Neural cell (in vitro differentiated cells): ENCODE results near the gene FAM162B. TPM values are rescaled to one million over a fixed set of nuclear protein-coding genes. Genes with fewer than 3 reads are reported as not detected.

Experiments used
- H2AFZ ChIP-seq: fragments of 200-600, 300-800 bp; sonication (generic), shearing (Covaris generic); 2 replicates; pipeline ENCODE4 v1.6.0; 2014; ENCODE audit warnings: low read depth, mild to moderate bottlenecking, antibody characterized with exemption, low read length, moderate library complexity
- H3F3A ChIP-seq: fragments of 200-600 bp; shearing (Covaris generic); 2 replicates; pipeline ENCODE4 v1.6.1; 2016; ENCODE audit warnings: mild to moderate bottlenecking, moderate library complexity, mixed read lengths, antibody characterized with exemption, low read length; ENCODE audit not compliant: insufficient read depth, poor library complexity, severe bottlenecking
- H3K27ac ChIP-seq: fragments of 200-600, 300-800 bp; sonication (generic), shearing (Covaris generic); 2 replicates; pipeline ENCODE4 v1.5.1; 2014; ENCODE audit warnings: mild to moderate bottlenecking, low read length, moderate library complexity
- H3K27me3 ChIP-seq: fragments of 300-800, 200-600 bp; sonication (generic), shearing (Covaris generic); 2 replicates; pipeline ENCODE4 v1.6.0; 2014; ENCODE audit warnings: mild to moderate bottlenecking, low read depth, low read length, moderate library complexity; ENCODE audit not compliant: insufficient read depth
- H3K36me3 ChIP-seq: fragments of 300-800, 200-600 bp; sonication (generic), shearing (Covaris generic); 2 replicates; pipeline ENCODE4 v1.5.1; 2014; ENCODE audit warnings: mild to moderate bottlenecking, antibody characterized with exemption, low read length, moderate library complexity; ENCODE audit not compliant: insufficient read depth
- H3K4me2 ChIP-seq: fragments of 300-800, 200-600 bp; sonication (generic), shearing (Covaris generic); 2 replicates; pipeline ENCODE4 v1.6.0; 2014; ENCODE audit warnings: mild to moderate bottlenecking, low read length
- H3K4me3 ChIP-seq: fragments of 300-800, 200-600 bp; sonication (generic), shearing (Covaris generic); 2 replicates; pipeline ENCODE4 v1.5.1; 2014; ENCODE audit warnings: mild to moderate bottlenecking, low read length, moderate library complexity
- H3K79me2 ChIP-seq: fragments of 200-600 bp; shearing (Covaris generic); replicated peaks from 2 replicates; pipeline ENCODE4 v1.6.0; 2014; ENCODE audit warnings: mild to moderate bottlenecking, low read length, moderate library complexity; ENCODE audit not compliant: insufficient read depth
- H3K9ac ChIP-seq: fragments of 300-800, 200-600 bp; sonication (generic), shearing (Covaris generic); 2 replicates; pipeline ENCODE4 v1.6.1; 2016; ENCODE audit warnings: mild to moderate bottlenecking, low read length, mixed read lengths
- H3K9me2 ChIP-seq: fragments of 200-600 bp; shearing (Covaris generic); 2 replicates; pipeline ENCODE4 v1.6.1; 2016; ENCODE audit warnings: mild to moderate bottlenecking, low read length, mixed read lengths; ENCODE audit not compliant: insufficient read depth
- H3K9me3 ChIP-seq: fragments of 200-600, 300-800 bp; sonication (generic), shearing (Covaris generic); 2 replicates; pipeline ENCODE4 v1.6.1; 2016; ENCODE audit warnings: mild to moderate bottlenecking, mixed run types, low read length, moderate library complexity, mixed read lengths
- H4K20me1 ChIP-seq: fragments of 200-600 bp; shearing (Covaris generic); 2 replicates; pipeline ENCODE4 v1.6.1; 2016; ENCODE audit warnings: mild to moderate bottlenecking, mixed run types; ENCODE audit not compliant: insufficient read depth
- CTCF ChIP-seq: fragments of 450-650 bp; IDR thresholded peaks from 2 replicates; pipeline ENCODE4 v1.5.1; 2014; ENCODE audit warnings: antibody characterized with exemption, mild to moderate bottlenecking, moderate library complexity; ENCODE audit not compliant: poor library complexity, severe bottlenecking
- EP300 ChIP-seq: fragments of 450-650 bp; conservative IDR thresholded peaks from 2 replicates; pipeline ENCODE4 v1.6.1; 2014; ENCODE audit warnings: antibody characterized with exemption, mild to moderate bottlenecking, moderate library complexity; ENCODE audit not compliant: poor library complexity, severe bottlenecking
- EZH2 ChIP-seq: fragments of 200-600, 300-800 bp; shearing (Covaris generic), sonication (generic); IDR thresholded peaks from 2 replicates; pipeline ENCODE4 v1.6.1; 2014; ENCODE audit warnings: antibody characterized with exemption, low read length, borderline replicate concordance, mild to moderate bottlenecking; ENCODE audit not compliant: insufficient read depth, poor library complexity, severe bottlenecking
- MXI1 ChIP-seq: fragments of 450-650 bp; conservative IDR thresholded peaks from 2 replicates; pipeline ENCODE4 v1.6.1; 2014; ENCODE audit warnings: antibody characterized with exemption, mild to moderate bottlenecking; ENCODE audit not compliant: poor library complexity, severe bottlenecking
- POLR2AphosphoS5 ChIP-seq: IDR thresholded peaks from 2 replicates; pipeline ENCODE4 v1.6.1; 2012
- RAD21 ChIP-seq: fragments of 450-650 bp; conservative IDR thresholded peaks from 2 replicates; pipeline ENCODE4 v1.6.1; 2014; ENCODE audit warnings: antibody characterized with exemption, mild to moderate bottlenecking, moderate library complexity
- SMC3 ChIP-seq: fragments of 450-650 bp; conservative IDR thresholded peaks from 2 replicates; pipeline ENCODE4 v1.6.1; 2014; ENCODE audit warnings: antibody characterized with exemption, mild to moderate bottlenecking, moderate library complexity; ENCODE audit not compliant: poor library complexity
- TAF1 ChIP-seq: IDR thresholded peaks from 2 replicates; pipeline ENCODE4 v1.6.1; 2012; ENCODE audit warnings: low read depth
- polyA plus RNA-seq: library from polyadenylated mRNA; depleted of rRNA; stranded (reverse); fragments of >200 nt; gene quantifications from 2 replicates; pipeline ENCODE4 v1.2.3, GENCODE V29; 2014
- TF ChIP-seq, protein P1 (sequence below): IDR thresholded peaks from 2 replicates; pipeline ENCODE4 v1.6.1; 2012; ENCODE audit warnings: borderline replicate concordance

FAM162B gene
- polyA plus RNA-seq, 1 donor from 2014 or later: not detected

- TF ChIP-seq CTCF (no peak), EP300 (no peak), TAF1 (no peak), MXI1 (no peak)
Measured at GRCh38 chr6:116764629-116764960, 924 bp downstream of the FAM162B start (continued).

DNA sequence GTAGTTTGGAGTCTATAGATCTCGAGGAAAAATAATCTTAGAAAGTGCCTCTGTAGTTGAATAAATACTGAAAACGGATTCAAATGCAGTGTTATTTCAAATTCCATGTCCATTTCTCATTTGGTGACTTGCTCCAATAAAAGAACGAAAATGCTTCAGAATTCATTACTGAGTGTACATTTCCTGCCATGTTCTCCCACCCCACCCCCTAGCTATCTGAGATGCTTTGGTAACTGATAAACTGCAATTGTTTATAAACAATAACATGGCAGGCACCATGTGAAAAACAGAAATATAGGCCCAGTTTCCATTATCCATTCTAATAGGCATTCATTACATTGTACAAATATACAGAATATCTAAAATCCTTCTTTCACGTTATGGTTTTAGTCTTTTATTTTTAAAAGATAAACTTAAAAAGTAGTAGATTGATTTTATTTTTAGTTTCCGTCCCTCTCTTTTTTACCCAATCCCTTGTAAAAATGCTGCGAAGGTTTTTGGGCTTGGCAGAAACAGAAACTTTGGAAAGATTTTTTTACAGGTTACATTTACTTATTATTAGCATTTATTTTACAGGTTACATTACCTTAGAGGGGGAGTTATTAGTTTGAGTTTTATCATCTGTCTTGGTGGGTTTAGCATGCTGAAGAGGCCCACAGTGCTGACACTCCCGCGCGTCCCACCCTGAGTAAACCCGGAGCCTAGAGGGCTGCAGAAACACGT is 1.5 kb downstream of the FAM162B start:
- Histone ChIP-seq H3K4me3 (peak overlapping the region; percentile 70), H3K36me3 (no peaks in the 10 kb centered on the region)

More for the DNA sequence above, 1.5 kb downstream of the FAM162B start:
- Histone ChIP-seq H4K20me1 (no peaks in the 10 kb centered on the region), H3K9ac (no peak overlapping the region), H3K27me3 (peaks cover 51% of the 10 kb centered on the region), H3K9me2 (no peaks in the 10 kb centered on the region), H3K79me2 (no peaks in the 10 kb centered on the region), H2AFZ (no peak overlapping the region), H3K27ac (no peak overlapping the region), H3K4me2 (no peak overlapping the region), H3K9me3 (no peaks in the 10 kb centered on the region), H3F3A (no peaks in the 10 kb centered on the region)
- TF ChIP-seq EZH2 (no peak), CTCF (no peak), SMC3 (no peak), POLR2AphosphoS5 (no peak), EP300 (no peak), MXI1 (no peak), TAF1 (no peak), RAD21 (no peak)
- TF ChIP-seq, protein P1, sequence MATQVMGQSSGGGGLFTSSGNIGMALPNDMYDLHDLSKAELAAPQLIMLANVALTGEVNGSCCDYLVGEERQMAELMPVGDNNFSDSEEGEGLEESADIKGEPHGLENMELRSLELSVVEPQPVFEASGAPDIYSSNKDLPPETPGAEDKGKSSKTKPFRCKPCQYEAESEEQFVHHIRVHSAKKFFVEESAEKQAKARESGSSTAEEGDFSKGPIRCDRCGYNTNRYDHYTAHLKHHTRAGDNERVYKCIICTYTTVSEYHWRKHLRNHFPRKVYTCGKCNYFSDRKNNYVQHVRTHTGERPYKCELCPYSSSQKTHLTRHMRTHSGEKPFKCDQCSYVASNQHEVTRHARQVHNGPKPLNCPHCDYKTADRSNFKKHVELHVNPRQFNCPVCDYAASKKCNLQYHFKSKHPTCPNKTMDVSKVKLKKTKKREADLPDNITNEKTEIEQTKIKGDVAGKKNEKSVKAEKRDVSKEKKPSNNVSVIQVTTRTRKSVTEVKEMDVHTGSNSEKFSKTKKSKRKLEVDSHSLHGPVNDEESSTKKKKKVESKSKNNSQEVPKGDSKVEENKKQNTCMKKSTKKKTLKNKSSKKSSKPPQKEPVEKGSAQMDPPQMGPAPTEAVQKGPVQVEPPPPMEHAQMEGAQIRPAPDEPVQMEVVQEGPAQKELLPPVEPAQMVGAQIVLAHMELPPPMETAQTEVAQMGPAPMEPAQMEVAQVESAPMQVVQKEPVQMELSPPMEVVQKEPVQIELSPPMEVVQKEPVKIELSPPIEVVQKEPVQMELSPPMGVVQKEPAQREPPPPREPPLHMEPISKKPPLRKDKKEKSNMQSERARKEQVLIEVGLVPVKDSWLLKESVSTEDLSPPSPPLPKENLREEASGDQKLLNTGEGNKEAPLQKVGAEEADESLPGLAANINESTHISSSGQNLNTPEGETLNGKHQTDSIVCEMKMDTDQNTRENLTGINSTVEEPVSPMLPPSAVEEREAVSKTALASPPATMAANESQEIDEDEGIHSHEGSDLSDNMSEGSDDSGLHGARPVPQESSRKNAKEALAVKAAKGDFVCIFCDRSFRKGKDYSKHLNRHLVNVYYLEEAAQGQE: no peak
